Neural progenitor cell (in vitro differentiated cells): Measurements from ENCODE around the gene HIVEP2. TPM values are rescaled to one million over a fixed set of nuclear protein-coding genes. Genes with fewer than 3 reads are reported as not detected.

Experiments used
- DNase-seq: peaks from one replicate; pipeline ENCODE4 v3.0.0-alpha.2; 2016; ENCODE audit warnings: low spot score
- H2AFZ ChIP-seq: fragments of 200-600 bp; sonication (generic); replicated peaks from 2 replicates; pipeline ENCODE4 v1.6.1; 2016; ENCODE audit warnings: antibody characterized with exemption
- H3F3A ChIP-seq: fragments of 200-600 bp; sonication (generic); 2 replicates; pipeline ENCODE4 v1.6.1; 2016; ENCODE audit warnings: antibody characterized with exemption, low read depth
- H3K27ac ChIP-seq: fragments of 200-600 bp; sonication (generic); 2 replicates; pipeline ENCODE4 v1.5.1; 2016; ENCODE audit warnings: mild to moderate bottlenecking
- H3K27me3 ChIP-seq: fragments of 200-600 bp; sonication (generic); 2 replicates; pipeline ENCODE4 v1.6.1; 2016; ENCODE audit warnings: mild to moderate bottlenecking, moderate library complexity
- H3K36me3 ChIP-seq: fragments of 200-600 bp; sonication (generic); 2 replicates; pipeline ENCODE4 v1.5.1; 2016
- H3K4me1 ChIP-seq: fragments of 200-600 bp; sonication (generic); 2 replicates; pipeline ENCODE4 v1.6.1; 2016; ENCODE audit warnings: mixed run types
- H3K4me2 ChIP-seq: fragments of 200-600 bp; sonication (generic); 2 replicates; pipeline ENCODE4 v1.6.1; 2016
- H3K4me3 ChIP-seq: fragments of 200-600 bp; sonication (generic); 2 replicates; pipeline ENCODE4 v1.5.1; 2016
- H3K79me2 ChIP-seq: fragments of 200-600 bp; sonication (generic); 2 replicates; pipeline ENCODE4 v1.6.1; 2016; ENCODE audit warnings: low read depth
- H3K9ac ChIP-seq: fragments of 200-600 bp; sonication (generic); 2 replicates; pipeline ENCODE4 v1.6.1; 2016
- H3K9me3 ChIP-seq: fragments of 200-600 bp; sonication (generic); 2 replicates; pipeline ENCODE4 v1.5.1; 2016; ENCODE audit warnings: low read depth
- H4K20me1 ChIP-seq: fragments of 200-600 bp; sonication (generic); 2 replicates; pipeline ENCODE4 v1.6.1; 2016; ENCODE audit warnings: low read depth
- H3K27ac Mint-ChIP-seq: 3 replicates; pipeline ENCODE4 v1.8.0; 2021; ENCODE audit warnings: mixed read lengths
- H3K27me3 Mint-ChIP-seq: 2 replicates; pipeline ENCODE4 v1.8.0; 2022; ENCODE audit warnings: low read depth, mild to moderate bottlenecking, inconsistent platforms, moderate library complexity, mixed read lengths; ENCODE audit not compliant: insufficient read depth
- H3K36me3 Mint-ChIP-seq: 3 replicates; pipeline ENCODE4 v1.8.0; 2021; ENCODE audit warnings: mixed read lengths
- H3K4me1 Mint-ChIP-seq: 3 replicates; pipeline ENCODE4 v1.8.0; 2021; ENCODE audit warnings: mixed read lengths
- H3K4me3 Mint-ChIP-seq: 3 replicates; pipeline ENCODE4 v1.8.0; 2021; ENCODE audit warnings: mild to moderate bottlenecking, moderate library complexity, mixed read lengths
- H3K9me3 Mint-ChIP-seq: 3 replicates; pipeline ENCODE4 v1.8.0; 2020; ENCODE audit warnings: mixed read lengths
- EZH2 ChIP-seq: fragments of 200-600 bp; sonication (generic); IDR thresholded peaks from 2 replicates; pipeline ENCODE4 v1.6.1; 2017; ENCODE audit warnings: antibody characterized with exemption, mild to moderate bottlenecking, moderate library complexity
- EZH2phosphoT487 ChIP-seq: fragments of 200-600 bp; sonication (generic); IDR thresholded peaks from 2 replicates; pipeline ENCODE4 v1.6.1; 2017; ENCODE audit warnings: antibody characterized with exemption
- total RNA-seq: library from RNA; depleted of rRNA; stranded (reverse); fragments of >200 nt; gene quantifications from 2 replicates; pipeline ENCODE4 v1.2.3, GENCODE V29; 2015; ENCODE audit warnings: low replicate concordance
- TF ChIP-seq, protein P1 (sequence below): fragments of 200-600 bp; sonication (generic); IDR thresholded peaks from 2 replicates; pipeline ENCODE4 v1.5.1; 2017; ENCODE audit warnings: antibody characterized with exemption, mild to moderate bottlenecking

The HIVEP2 gene
- total RNA-seq, 1 donor from 2014 or later, result 2.1 TPM

DNA sequence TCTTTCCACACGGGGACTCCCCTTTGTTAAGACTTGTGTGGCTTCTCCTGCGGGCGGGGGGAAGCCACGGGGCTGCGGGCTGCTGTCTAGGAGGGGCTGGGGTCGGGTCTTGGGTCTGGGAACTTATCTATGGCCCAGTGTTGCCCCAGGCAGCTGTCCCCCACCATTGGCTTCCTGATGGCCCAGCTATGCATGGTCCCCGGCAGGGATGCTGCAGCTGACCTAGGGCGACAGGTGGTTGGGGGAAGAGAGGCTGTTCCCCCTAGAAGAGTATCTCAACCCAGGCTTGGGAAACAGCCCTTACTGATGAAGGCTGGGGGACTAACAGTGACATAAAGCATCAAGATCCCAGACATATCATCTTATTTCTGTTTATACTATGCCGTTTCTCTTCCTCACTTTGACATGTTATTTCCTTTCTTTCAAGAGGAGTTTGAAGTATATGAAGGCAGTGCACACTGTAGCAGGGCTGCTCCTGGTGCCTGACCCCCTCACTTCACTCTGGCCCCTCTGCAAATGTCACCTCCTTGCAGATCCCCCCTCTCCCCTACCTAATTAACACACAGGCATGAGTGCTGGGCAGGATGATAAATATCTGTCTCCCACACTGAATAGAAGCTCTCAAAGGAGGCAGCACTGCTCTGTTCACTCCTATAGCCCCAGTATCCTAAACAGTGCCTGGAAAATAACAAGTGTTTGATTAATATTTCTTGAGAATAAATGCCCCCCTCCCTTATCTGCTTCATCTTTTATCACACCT is 87.0 kb downstream of the HIVEP2 start:
- Histone ChIP-seq H3K79me2 (no peaks in the 10 kb centered on the region), H3K4me3 (no peak overlapping the region), H3F3A (peaks cover 7% of the 10 kb centered on the region), H2AFZ (no peak overlapping the region), H3K9ac (no peak overlapping the region), H3K27me3 (no peaks in the 10 kb centered on the region), H3K36me3 (no peaks in the 10 kb centered on the region), H3K4me1 (peaks cover 14% of the 10 kb centered on the region), H4K20me1 (no peaks in the 10 kb centered on the region), H3K4me2 (no peak overlapping the region), H3K27ac (no peak overlapping the region), H3K9me3 (no peaks in the 10 kb centered on the region)
- TF ChIP-seq, protein P1, sequence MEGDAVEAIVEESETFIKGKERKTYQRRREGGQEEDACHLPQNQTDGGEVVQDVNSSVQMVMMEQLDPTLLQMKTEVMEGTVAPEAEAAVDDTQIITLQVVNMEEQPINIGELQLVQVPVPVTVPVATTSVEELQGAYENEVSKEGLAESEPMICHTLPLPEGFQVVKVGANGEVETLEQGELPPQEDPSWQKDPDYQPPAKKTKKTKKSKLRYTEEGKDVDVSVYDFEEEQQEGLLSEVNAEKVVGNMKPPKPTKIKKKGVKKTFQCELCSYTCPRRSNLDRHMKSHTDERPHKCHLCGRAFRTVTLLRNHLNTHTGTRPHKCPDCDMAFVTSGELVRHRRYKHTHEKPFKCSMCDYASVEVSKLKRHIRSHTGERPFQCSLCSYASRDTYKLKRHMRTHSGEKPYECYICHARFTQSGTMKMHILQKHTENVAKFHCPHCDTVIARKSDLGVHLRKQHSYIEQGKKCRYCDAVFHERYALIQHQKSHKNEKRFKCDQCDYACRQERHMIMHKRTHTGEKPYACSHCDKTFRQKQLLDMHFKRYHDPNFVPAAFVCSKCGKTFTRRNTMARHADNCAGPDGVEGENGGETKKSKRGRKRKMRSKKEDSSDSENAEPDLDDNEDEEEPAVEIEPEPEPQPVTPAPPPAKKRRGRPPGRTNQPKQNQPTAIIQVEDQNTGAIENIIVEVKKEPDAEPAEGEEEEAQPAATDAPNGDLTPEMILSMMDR, result no peak
- TF ChIP-seq EZH2phosphoT487 (no peak), EZH2 (no peak)
- no peak overlapping the region for H3K27ac Mint-ChIP-seq
- no peaks in the 10 kb centered on the region for H3K36me3 Mint-ChIP-seq
- peaks cover 44% of the 10 kb centered on the region for H3K4me1 Mint-ChIP-seq
- no peak for DNase-seq
- H3K9me3 Mint-ChIP-seq, result peaks cover 5% of the 10 kb centered on the region
- H3K4me3 Mint-ChIP-seq, result no peak overlapping the region
- H3K27me3 Mint-ChIP-seq, result no peaks in the 10 kb centered on the region

DNA sequence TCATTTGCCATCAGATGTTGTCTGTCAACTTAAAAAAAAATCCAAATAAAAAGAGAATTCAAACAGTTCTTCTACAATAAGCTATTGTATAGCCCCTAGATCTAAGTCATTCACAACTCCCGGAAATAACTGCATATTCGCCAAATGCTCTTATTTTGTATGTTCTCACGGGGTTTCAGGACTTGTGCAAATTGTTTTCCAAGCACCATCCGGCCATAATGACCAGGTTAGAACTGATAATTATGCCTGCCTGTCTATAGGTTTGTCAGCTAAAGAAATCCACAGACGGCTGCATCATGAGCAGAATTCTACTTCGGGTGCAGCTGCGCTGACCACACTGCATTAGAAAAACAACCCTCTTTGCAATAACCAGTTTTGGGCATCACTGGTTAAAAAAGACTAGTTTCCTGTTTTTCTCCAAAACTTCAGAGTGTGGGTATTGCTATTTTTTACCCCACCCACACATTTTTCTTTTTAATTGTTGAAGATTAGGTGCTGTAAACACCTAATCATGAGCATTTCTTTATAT is 87.7 kb downstream of the HIVEP2 start:
- no peak overlapping the region for H3K27ac Mint-ChIP-seq

DNA sequence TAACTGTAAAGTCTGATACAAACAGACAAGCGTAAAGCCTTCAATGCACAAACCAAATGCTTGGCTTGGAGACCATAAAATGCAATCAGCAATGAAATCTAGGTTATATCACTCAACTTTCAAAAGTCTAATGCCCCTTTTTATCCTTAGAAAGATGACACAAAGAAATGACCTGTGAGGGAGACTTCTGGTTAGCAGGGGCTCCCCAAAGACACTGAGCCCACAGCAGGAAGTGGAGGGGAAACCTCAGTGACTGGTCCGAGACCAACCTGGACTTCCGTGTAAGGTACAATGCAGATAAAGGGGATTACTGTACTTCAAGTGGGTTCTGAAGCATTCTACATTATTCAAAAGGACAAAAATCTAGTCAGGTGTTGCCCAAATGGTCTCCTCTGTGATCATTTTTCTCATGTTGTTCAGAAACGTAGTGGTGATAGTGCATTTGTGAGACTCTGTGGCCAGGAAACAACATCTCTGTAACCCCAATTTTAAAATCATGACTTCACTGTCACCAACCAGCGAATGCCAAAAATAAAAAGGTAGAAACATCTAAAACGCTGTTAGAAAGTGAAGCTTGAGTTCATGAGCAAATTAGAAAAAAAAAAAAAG is 88.2 kb downstream of the HIVEP2 start:
- Histone ChIP-seq H3K4me2 (peak overlapping the region; percentile 6), H2AFZ (no peak overlapping the region), H3K27ac (no peak overlapping the region), H3K79me2 (no peaks in the 10 kb centered on the region), H3K36me3 (no peaks in the 10 kb centered on the region), H3K4me3 (no peak overlapping the region), H3K9ac (no peak overlapping the region), H3K9me3 (no peaks in the 10 kb centered on the region), H4K20me1 (no peaks in the 10 kb centered on the region), H3F3A (peaks cover 2% of the 10 kb centered on the region), H3K27me3 (no peaks in the 10 kb centered on the region), H3K4me1 (peaks cover 14% of the 10 kb centered on the region)
- TF ChIP-seq, protein P1, result no peak
- TF ChIP-seq EZH2phosphoT487 (no peak), EZH2 (no peak)
- H3K27me3 Mint-ChIP-seq, result no peaks in the 10 kb centered on the region
- H3K4me3 Mint-ChIP-seq, result no peak overlapping the region
- H3K9me3 Mint-ChIP-seq, result peaks cover 5% of the 10 kb centered on the region
- peaks cover 46% of the 10 kb centered on the region for H3K4me1 Mint-ChIP-seq
- peak overlapping the region; percentile 61 for H3K27ac Mint-ChIP-seq
- no peak for DNase-seq
- H3K36me3 Mint-ChIP-seq, result no peaks in the 10 kb centered on the region

More for the DNA sequence above, 87.7 kb downstream of the HIVEP2 start:
- peaks cover 5% of the 10 kb centered on the region for H3K9me3 Mint-ChIP-seq
- no peak overlapping the region for H3K4me3 ChIP-seq
- TF ChIP-seq EZH2phosphoT487 (no peak), EZH2 (no peak)
- TF ChIP-seq, protein P1, result no peak
- H3K27ac ChIP-seq, result no peak overlapping the region
- no peak for DNase-seq
- no peaks in the 10 kb centered on the region for H3K9me3 ChIP-seq
- H3K27me3 ChIP-seq, result no peaks in the 10 kb centered on the region
- H3K4me3 Mint-ChIP-seq, result no peak overlapping the region
- H3K27me3 Mint-ChIP-seq, result no peaks in the 10 kb centered on the region
- no peaks in the 10 kb centered on the region for H3K36me3 Mint-ChIP-seq
- H3K4me1 Mint-ChIP-seq, result peaks cover 46% of the 10 kb centered on the region
- no peak overlapping the region for H3K4me2 ChIP-seq
- H3K4me1 ChIP-seq, result peaks cover 14% of the 10 kb centered on the region
- H3F3A ChIP-seq, result peaks cover 7% of the 10 kb centered on the region
- no peaks in the 10 kb centered on the region for H4K20me1 ChIP-seq
- no peaks in the 10 kb centered on the region for H3K79me2 ChIP-seq
- H2AFZ ChIP-seq, result no peak overlapping the region
- H3K36me3 ChIP-seq, result no peaks in the 10 kb centered on the region
- H3K9ac ChIP-seq, result no peak overlapping the region
